Measurements from ENCODE around the gene HOPX.

Gene HOPX

GRCh38 chr4:56655627-56656345 lies 25.3 kb downstream of the HOPX start:
- FAIRE-seq (no peak), DNase-seq (ENCODE audit: insufficient read length, low spot score) (no peak)
- TF ChIP-seq, protein P1, sequence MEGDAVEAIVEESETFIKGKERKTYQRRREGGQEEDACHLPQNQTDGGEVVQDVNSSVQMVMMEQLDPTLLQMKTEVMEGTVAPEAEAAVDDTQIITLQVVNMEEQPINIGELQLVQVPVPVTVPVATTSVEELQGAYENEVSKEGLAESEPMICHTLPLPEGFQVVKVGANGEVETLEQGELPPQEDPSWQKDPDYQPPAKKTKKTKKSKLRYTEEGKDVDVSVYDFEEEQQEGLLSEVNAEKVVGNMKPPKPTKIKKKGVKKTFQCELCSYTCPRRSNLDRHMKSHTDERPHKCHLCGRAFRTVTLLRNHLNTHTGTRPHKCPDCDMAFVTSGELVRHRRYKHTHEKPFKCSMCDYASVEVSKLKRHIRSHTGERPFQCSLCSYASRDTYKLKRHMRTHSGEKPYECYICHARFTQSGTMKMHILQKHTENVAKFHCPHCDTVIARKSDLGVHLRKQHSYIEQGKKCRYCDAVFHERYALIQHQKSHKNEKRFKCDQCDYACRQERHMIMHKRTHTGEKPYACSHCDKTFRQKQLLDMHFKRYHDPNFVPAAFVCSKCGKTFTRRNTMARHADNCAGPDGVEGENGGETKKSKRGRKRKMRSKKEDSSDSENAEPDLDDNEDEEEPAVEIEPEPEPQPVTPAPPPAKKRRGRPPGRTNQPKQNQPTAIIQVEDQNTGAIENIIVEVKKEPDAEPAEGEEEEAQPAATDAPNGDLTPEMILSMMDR (IDR thresholded peaks at IDR 0.05; ENCODE audit: insufficient read depth, missing control alignments) = no peak

DNA sequence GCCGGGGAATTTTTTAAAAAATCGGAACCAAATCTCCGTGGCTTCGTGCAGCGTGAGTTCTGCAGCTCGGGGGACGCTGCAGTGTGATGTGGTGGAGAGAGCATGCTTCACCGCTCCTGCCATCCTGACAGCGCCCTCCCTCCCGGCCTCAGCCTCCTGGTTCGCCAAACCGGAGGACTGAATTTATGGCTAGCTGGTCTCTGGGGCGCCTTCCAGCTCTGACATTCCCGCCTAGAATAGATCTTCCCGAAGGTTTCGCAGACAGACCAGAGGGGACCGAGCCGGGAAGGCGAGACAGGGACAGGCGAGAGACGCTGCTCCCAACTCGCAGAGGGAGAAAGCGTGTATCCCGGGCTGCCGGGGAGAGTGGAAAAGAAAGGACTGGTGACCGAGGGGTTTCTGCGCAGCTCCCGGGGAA lies 25.9 kb downstream of the HOPX start:
- TF ChIP-seq, protein P1 (IDR thresholded peaks at IDR 0.05; ENCODE audit: insufficient read depth, missing control alignments) = no peak
- DNase-seq (ENCODE audit: insufficient read length, low spot score) (peak; percentile 32), FAIRE-seq (no peak)

DNA sequence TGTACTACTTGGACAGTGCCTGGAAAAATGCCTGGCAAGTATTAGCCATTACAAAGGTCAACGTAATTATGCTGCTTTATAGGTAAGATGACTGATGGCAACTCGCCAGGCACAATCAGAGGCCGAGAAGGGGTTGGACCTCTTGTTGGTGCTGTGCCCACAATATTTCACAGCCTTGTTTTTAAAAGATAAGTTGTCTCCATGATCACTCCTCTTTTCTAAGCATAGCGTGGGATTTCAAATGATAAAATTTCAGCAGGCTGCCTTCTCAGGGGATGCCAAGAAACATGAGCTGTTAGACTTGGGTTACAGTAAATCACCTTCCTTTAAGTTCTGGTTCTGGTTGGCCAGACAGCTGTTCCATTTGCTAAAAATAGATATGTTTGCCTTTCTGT lies 26.9 kb downstream of the HOPX start:
- FAIRE-seq (no peak), DNase-seq (ENCODE audit: insufficient read length, low spot score) (no peak)
- TF ChIP-seq, protein P1 (IDR thresholded peaks at IDR 0.05; ENCODE audit: insufficient read depth, missing control alignments) = no peak

GRCh38 chr4:56653461-56654237 lies 27.4 kb downstream of the HOPX start:
- DNase-seq (ENCODE audit: insufficient read length, low spot score) (no peak), FAIRE-seq (no peak)
- TF ChIP-seq, protein P1 (IDR thresholded peaks at IDR 0.05; ENCODE audit: insufficient read depth, missing control alignments) = no peak

GRCh38 chr4:56652196-56652595 lies 28.9 kb downstream of the HOPX start:
- no peak for DNase-seq (ENCODE audit: insufficient read length, low spot score)
- TF ChIP-seq, protein P1 (IDR thresholded peaks at IDR 0.05; ENCODE audit: insufficient read depth, missing control alignments) = no peak
- no peak for FAIRE-seq

- TF ChIP-seq, protein P1 (IDR thresholded peaks at IDR 0.05; ENCODE audit: insufficient read depth, missing control alignments) = no peak
- no peak for DNase-seq (ENCODE audit: insufficient read length, low spot score)
- FAIRE-seq = no peak
Observed at GRCh38 chr4:56651056-56651350, 30.1 kb downstream of the HOPX start.

Data from D721Med (cell line).